GM12878 (cell line): ENCODE measurements around the gene SPTSSB. TPM values are rescaled to one million over a fixed set of nuclear protein-coding genes. Genes with fewer than 3 reads are reported as not detected.

Source experiments
- ATAC-seq: fragments of 200-7000 bp; cut with Tn5 transposase; 3 replicates; pipeline ENCODE4 v1.9.1; 2020; ENCODE audit warnings: mild to moderate bottlenecking, moderate library complexity
- BruUV-seq: library from RNA; stranded (reverse); fragments of 400-500 nt; replicated peaks from 2 replicates; lab custom pipeline; 2021; lab: Mats Ljungman, UMichigan
- CTCF ChIA-PET: fragments of 300-600 bp; sonication (Branson Sonifier 250); formaldehyde crosslinking; extraction: SDS; loops from one replicate; lab custom pipeline; 2021; ENCODE audit warnings: inconsistent platforms; lab: Yijun Ruan, JAX
- POLR2A ChIA-PET: fragments of 350-600 bp; formaldehyde crosslinking; extraction: SDS; loops from one replicate; lab custom pipeline; 2021; ENCODE audit warnings: inconsistent platforms; lab: Charles Lee
- RAD21 ChIA-PET: fragments of 300-600 bp; sonication (Branson Sonifier 250); formaldehyde crosslinking; loops from one replicate; lab custom pipeline; 2023; ENCODE audit warnings: antibody characterized with exemption; ENCODE audit not compliant: unreplicated experiment; lab: Charles Lee
- SMC1A ChIA-PET: fragments of 300-600 bp; sonication (Branson Sonifier 250); formaldehyde crosslinking; loops from one replicate; lab custom pipeline; 2023; ENCODE audit not compliant: unreplicated experiment, uncharacterized antibody; lab: Charles Lee
- DNase-seq: peaks from one replicate; pipeline ENCODE4 v3.0.0-alpha.2; 2011; ENCODE audit warnings: low read depth, low spot score
- FAIRE-seq: peaks from 3 replicates; lab custom pipeline; 2011; peaks lifted over from hg19 to GRCh38; lab: Jason Lieb, UNC
- H2AFZ ChIP-seq: 2 replicates; pipeline ENCODE4 v1.6.0; 2011; ENCODE audit warnings: low read depth, low read length, control low read depth; ENCODE audit not compliant: control insufficient read depth
- H3K27ac ChIP-seq: 2 replicates; pipeline ENCODE4 v1.5.1; 2011; ENCODE audit warnings: control low read depth; ENCODE audit not compliant: control insufficient read depth, insufficient read depth
- H3K27me3 ChIP-seq, 2 experiments: replicated peaks in 1 of 2; 2 replicates each; pipeline versions ENCODE4 v1.6.0 to v1.6.1; 2011; ENCODE audit warnings: low read length in 1 of 2; ENCODE audit not compliant: control insufficient read depth in 2 of 2, insufficient read depth in 2 of 2
- H3K36me3 ChIP-seq, 2 experiments: 2 replicates each; pipeline ENCODE4 v1.5.1; 2011; ENCODE audit warnings: low read length in 1 of 2; ENCODE audit not compliant: control insufficient read depth in 2 of 2, insufficient read depth in 2 of 2
- H3K4me1 ChIP-seq: 2 replicates; pipeline ENCODE4 v1.6.1; 2011; ENCODE audit warnings: mild to moderate bottlenecking, low read length, moderate library complexity, mixed read lengths; ENCODE audit not compliant: control insufficient read depth, insufficient read depth
- H3K4me2 ChIP-seq: 2 replicates; pipeline ENCODE4 v1.6.0; 2011; ENCODE audit warnings: control low read depth; ENCODE audit not compliant: control insufficient read depth, insufficient read depth
- H3K4me3 ChIP-seq: fragments of 200-600 bp; sonication (generic); 2 replicates; pipeline ENCODE4 v1.5.1; 2016
- H3K79me2 ChIP-seq: 2 replicates; pipeline ENCODE4 v1.6.0; 2011; ENCODE audit warnings: low read length; ENCODE audit not compliant: control insufficient read depth, insufficient read depth
- H3K9ac ChIP-seq: 2 replicates; pipeline ENCODE4 v1.8.0; 2011; ENCODE audit warnings: low read length, control low read depth, mixed read lengths; ENCODE audit not compliant: control insufficient read depth, insufficient read depth
- H3K9me3 ChIP-seq: replicated peaks from 3 replicates; pipeline ENCODE4 v1.5.1; 2011; ENCODE audit warnings: mild to moderate bottlenecking, low read length; ENCODE audit not compliant: control insufficient read depth, insufficient read depth
- H4K20me1 ChIP-seq: 2 replicates; pipeline ENCODE4 v1.6.0; 2011; ENCODE audit not compliant: control insufficient read depth, insufficient read depth
- BCL11A ChIP-seq: IDR thresholded peaks from 2 replicates; pipeline ENCODE4 v1.6.1; 2011; ENCODE audit warnings: low read depth, low read length
- EED ChIP-seq: sonication (generic); IDR thresholded peaks from 2 replicates; pipeline ENCODE4 v1.6.1; 2016; ENCODE audit warnings: antibody characterized with exemption, low read depth
- ZBED1 ChIP-seq: IDR thresholded peaks from 2 replicates; pipeline ENCODE4 v1.6.1; 2016; ENCODE audit warnings: borderline replicate concordance
- ZBTB11 ChIP-seq: fragments of 450-650 bp; formaldehyde crosslinking; IDR thresholded peaks from 2 replicates; pipeline ENCODE4 v1.5.0; 2022; ENCODE audit warnings: mild to moderate bottlenecking, missing genetic modification characterization
- ZBTB33 ChIP-seq: fragments of 450-650 bp; IDR thresholded peaks from 2 replicates; pipeline ENCODE4 v1.6.1; 2017; ENCODE audit warnings: mild to moderate bottlenecking
- ZNF592 ChIP-seq: fragments of 450-650 bp; IDR thresholded peaks from 2 replicates; pipeline ENCODE4 v1.6.1; 2017; ENCODE audit warnings: mild to moderate bottlenecking, moderate library complexity
- WGBS: methylation state at CpG from one replicate; pipeline ENCODE4 v1.1.6; 2016; ENCODE audit warnings: low lambda C conversion rate; ENCODE audit not compliant: insufficient replicate concordance, insufficient coverage; ENCODE audit errors: missing lambda C conversion rate; 5-methylcytosine and 5-hydroxymethylcytosine counted together
- in situ Hi-C: fragments of 300-500 bp; cut with MboI; formaldehyde crosslinking; loops from 9 replicates; pipeline ENCODE4 v1.14.3; 2018; ENCODE audit warnings: mixed read lengths
- intact Hi-C: fragments of 100-400 bp; cut with micrococcal nuclease; formaldehyde crosslinking; loops from one replicate; pipeline ENCODE4 v1.14.2; 2022; ENCODE audit not compliant: unreplicated experiment
- polyA plus RNA-seq, 11 experiments: library from polyadenylated mRNA; depleted of rRNA in 4 of 11; unstranded in 6 of 11; stranded (reverse) in 5 of 11; fragments of >200 nt; fragmentation: Nextera tagmentation in 4 of 11; fragmentation: Illumina TruSeq in 1 of 11; extraction: Ambion mirVana in 4 of 11; extraction: Trizol in 1 of 11; gene quantifications; 1 replicate in 1 of 11; 2 replicates in 10 of 11; pipeline versions ENCODE4 v1.2.1 to v1.2.3, GENCODE V29; 2011 to 2016; ENCODE audit warnings: inconsistent platforms in 2 of 11, missing spikeins in 2 of 11, low read depth in 1 of 11
- total RNA-seq, 4 experiments: library from RNA; depleted of rRNA in 3 of 4; stranded (reverse); fragments of >200 nt in 3 of 4; fragmentation: Illumina TruSeq in 1 of 4; extraction: Trizol in 1 of 4; gene quantifications; 2 replicates each; pipeline versions ENCODE4 v1.2.1 to v1.2.3, GENCODE V29; 2013 to 2021

SPTSSB gene
- total and polyA plus RNA-seq, 10 of the 15 experiments (the other 5 are each of a cell fraction or from before 2014, with no cell fraction given): 0.19 to 30.6 (median 0.91) TPM

- H3K4me1 ChIP-seq: no peaks in the 10 kb centered on the region
- no peak for DNase-seq
- H3K27ac ChIP-seq: no peak overlapping the region
- WGBS: 35% methylated on average over 2 of the region's 2 CpGs
- no peak for ATAC-seq
- no peak overlapping the region for H2AFZ ChIP-seq
- ChIA-PET POLR2A (no interaction called here), RAD21 (no interaction called here), SMC1A (interaction anchor here (2.9 kb wide), 1 partner anchor 13 kb away, joined by 7 read pairs; no protein-coding TSS in a partner anchor), CTCF (no interaction called here)
- intact Hi-C loops (no loop called here), in situ Hi-C loops (no loop called here)
- no peaks in the 10 kb centered on the region; a peak in 1 of 4 replicates for H3K27me3 ChIP-seq
- BruUV-seq: no TSS peak
- FAIRE-seq: no peak
- no peak overlapping the region for H3K4me3 ChIP-seq
- no peak overlapping the region for H3K9ac ChIP-seq
- no peaks in the 10 kb centered on the region for H4K20me1 ChIP-seq
- TF ChIP-seq ZBED1 (no peak), BCL11A (no peak), EED (no peak)
- H3K36me3 ChIP-seq: no peaks in the 10 kb centered on the region
- no peaks in the 10 kb centered on the region for H3K79me2 ChIP-seq
- no peaks in the 10 kb centered on the region; the same call in 2 of the 3 replicates for H3K9me3 ChIP-seq
- no peak overlapping the region for H3K4me2 ChIP-seq
These were observed 48.3 kb downstream of the SPTSSB start for GRCh38 chr3:161322781-161323568.

GRCh38 chr3:161320837-161321236 is 50.5 kb downstream of the SPTSSB start:
- 81% methylated on average over 1 of the region's 1 CpG for WGBS
- ChIA-PET POLR2A (no interaction called here), CTCF (interaction anchor here (0.8 kb wide), 1 partner anchor 13 kb away, joined by 4 read pairs; no protein-coding TSS in a partner anchor), SMC1A (no interaction called here), RAD21 (no interaction called here)
- in situ Hi-C loops: no loop called here
- H3K4me2 ChIP-seq: no peak overlapping the region
- H3K36me3 ChIP-seq: no peaks in the 10 kb centered on the region
- ATAC-seq: no peak
- DNase-seq: no peak
- H3K4me3 ChIP-seq: no peak overlapping the region
- no peaks in the 10 kb centered on the region; the same call in 2 of the 3 replicates for H3K9me3 ChIP-seq
- peaks cover 2% of the 10 kb centered on the region; the same call in 1 of the 2 replicates for H3K4me1 ChIP-seq
- no TSS peak for BruUV-seq
- no peaks in the 10 kb centered on the region for H3K79me2 ChIP-seq
- H3K27ac ChIP-seq: no peak overlapping the region
- H3K9ac ChIP-seq: no peak overlapping the region
- H4K20me1 ChIP-seq: no peaks in the 10 kb centered on the region
- no peaks in the 10 kb centered on the region for H3K27me3 ChIP-seq
- H2AFZ ChIP-seq: no peak overlapping the region
- no peak for FAIRE-seq
- intact Hi-C loops: no loop called here
- TF ChIP-seq ZBTB11 (CRISPR knock-in tag): no peak
- TF ChIP-seq ZBTB33: no peak
- no peak for TF ChIP-seq ZNF592
